ENCODE measurements around the gene SETD3.

DNA sequence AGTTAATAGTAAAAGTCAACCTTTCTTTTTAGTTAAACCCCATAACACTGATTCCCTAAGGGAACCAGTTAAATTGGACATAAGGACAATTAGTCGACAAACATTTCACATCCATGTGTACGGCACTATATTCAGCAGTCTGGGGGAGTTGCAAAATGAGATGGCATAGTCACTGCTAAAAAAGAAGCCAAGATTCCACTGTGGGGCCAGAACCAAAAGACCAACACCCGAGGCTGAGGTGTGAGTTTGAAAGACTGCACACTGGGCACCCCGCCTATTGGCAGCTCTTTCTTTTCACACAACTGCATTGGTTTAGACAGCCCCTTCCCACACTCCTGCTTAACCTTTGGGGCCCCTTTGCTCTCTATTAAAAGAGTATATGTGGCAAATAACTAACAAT lies 16.7 kb downstream of the SETD3 start:
- TF ChIP-seq TEAD4 (IDR thresholded peaks at IDR 0.05) (no peak), NFIC (IDR thresholded peaks at IDR 0.05) (no peak), YY1 (IDR thresholded peaks at IDR 0.05; ENCODE audit: low read depth) (no peak), TAF1 (IDR thresholded peaks at IDR 0.05; ENCODE audit: low read depth) (no peak)
- TF ChIP-seq, protein P1, sequence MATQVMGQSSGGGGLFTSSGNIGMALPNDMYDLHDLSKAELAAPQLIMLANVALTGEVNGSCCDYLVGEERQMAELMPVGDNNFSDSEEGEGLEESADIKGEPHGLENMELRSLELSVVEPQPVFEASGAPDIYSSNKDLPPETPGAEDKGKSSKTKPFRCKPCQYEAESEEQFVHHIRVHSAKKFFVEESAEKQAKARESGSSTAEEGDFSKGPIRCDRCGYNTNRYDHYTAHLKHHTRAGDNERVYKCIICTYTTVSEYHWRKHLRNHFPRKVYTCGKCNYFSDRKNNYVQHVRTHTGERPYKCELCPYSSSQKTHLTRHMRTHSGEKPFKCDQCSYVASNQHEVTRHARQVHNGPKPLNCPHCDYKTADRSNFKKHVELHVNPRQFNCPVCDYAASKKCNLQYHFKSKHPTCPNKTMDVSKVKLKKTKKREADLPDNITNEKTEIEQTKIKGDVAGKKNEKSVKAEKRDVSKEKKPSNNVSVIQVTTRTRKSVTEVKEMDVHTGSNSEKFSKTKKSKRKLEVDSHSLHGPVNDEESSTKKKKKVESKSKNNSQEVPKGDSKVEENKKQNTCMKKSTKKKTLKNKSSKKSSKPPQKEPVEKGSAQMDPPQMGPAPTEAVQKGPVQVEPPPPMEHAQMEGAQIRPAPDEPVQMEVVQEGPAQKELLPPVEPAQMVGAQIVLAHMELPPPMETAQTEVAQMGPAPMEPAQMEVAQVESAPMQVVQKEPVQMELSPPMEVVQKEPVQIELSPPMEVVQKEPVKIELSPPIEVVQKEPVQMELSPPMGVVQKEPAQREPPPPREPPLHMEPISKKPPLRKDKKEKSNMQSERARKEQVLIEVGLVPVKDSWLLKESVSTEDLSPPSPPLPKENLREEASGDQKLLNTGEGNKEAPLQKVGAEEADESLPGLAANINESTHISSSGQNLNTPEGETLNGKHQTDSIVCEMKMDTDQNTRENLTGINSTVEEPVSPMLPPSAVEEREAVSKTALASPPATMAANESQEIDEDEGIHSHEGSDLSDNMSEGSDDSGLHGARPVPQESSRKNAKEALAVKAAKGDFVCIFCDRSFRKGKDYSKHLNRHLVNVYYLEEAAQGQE (IDR thresholded peaks at IDR 0.05; ENCODE audit: low read depth): no peak
- TF ChIP-seq, protein P2, sequence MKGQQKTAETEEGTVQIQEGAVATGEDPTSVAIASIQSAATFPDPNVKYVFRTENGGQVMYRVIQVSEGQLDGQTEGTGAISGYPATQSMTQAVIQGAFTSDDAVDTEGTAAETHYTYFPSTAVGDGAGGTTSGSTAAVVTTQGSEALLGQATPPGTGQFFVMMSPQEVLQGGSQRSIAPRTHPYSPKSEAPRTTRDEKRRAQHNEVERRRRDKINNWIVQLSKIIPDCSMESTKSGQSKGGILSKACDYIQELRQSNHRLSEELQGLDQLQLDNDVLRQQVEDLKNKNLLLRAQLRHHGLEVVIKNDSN (IDR thresholded peaks at IDR 0.05): no peak

Data from Ishikawa (cell line).